Measurements from ENCODE around the gene ISX. TPM values are rescaled to one million over a fixed set of nuclear protein-coding genes. Genes with fewer than 3 reads are reported as not detected.

The ISX gene
- total RNA-seq, 1 donor from 2014 or later: not detected

DNA sequence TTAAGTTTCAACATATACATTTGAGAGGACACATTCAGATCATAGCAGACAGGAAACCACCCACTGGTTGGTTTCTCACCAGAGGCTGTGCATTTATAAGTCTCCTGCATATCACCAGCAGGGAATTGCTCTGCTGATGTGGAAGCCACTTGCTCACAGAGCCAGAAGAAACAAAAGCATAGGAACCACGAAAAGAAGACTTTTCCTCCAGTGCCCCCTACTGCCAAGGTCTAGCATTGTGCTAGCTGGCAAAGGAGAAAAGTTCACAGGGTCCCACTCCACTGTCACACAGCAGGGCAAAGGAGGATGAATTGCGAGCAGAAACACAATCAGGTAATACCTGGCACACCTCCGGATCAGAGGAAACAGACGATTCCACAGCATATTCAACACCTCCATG, 28.9 kb upstream of the ISX start:
- DNase-seq (ENCODE audit: low read depth): no peak
- Histone ChIP-seq H3K36me3 (ENCODE audit: control insufficient read depth, insufficient read depth, low read length) (no peaks in the 10 kb centered on the region), H3K4me3 (ENCODE audit: low read depth, low read length) (no peak overlapping the region), H3K27me3 (ENCODE audit: control insufficient read depth, insufficient read depth, low read length) (no peaks in the 10 kb centered on the region)
- no peak for FAIRE-seq
- TF ChIP-seq, protein P1, sequence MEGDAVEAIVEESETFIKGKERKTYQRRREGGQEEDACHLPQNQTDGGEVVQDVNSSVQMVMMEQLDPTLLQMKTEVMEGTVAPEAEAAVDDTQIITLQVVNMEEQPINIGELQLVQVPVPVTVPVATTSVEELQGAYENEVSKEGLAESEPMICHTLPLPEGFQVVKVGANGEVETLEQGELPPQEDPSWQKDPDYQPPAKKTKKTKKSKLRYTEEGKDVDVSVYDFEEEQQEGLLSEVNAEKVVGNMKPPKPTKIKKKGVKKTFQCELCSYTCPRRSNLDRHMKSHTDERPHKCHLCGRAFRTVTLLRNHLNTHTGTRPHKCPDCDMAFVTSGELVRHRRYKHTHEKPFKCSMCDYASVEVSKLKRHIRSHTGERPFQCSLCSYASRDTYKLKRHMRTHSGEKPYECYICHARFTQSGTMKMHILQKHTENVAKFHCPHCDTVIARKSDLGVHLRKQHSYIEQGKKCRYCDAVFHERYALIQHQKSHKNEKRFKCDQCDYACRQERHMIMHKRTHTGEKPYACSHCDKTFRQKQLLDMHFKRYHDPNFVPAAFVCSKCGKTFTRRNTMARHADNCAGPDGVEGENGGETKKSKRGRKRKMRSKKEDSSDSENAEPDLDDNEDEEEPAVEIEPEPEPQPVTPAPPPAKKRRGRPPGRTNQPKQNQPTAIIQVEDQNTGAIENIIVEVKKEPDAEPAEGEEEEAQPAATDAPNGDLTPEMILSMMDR (IDR thresholded peaks at IDR 0.05; ENCODE audit: insufficient read depth, low read length, severe bottlenecking): no peak

DNA sequence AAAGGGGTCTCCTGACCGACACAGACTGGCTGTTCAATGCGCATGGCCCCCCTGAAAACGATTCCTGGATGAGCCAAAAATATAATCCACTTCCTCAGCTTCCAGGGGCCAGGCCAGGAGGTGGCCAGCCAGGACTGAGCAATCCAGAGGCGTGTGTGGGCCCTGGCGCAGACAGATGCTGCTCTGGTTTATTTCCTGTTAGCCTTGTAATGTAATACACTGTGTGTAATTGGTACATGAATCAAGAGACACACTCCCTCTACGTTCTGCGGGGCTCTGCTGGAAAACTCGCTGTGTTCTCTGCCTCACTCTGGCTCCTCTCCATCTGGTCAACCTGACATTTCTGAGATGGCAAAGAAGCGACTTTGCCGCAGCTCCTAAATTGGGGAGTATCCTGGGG, 26.3 kb upstream of the ISX start:
- DNase-seq (ENCODE audit: low read depth): no peak
- Histone ChIP-seq H3K27me3 (ENCODE audit: control insufficient read depth, insufficient read depth, low read length) (no peaks in the 10 kb centered on the region), H3K4me3 (ENCODE audit: low read depth, low read length) (no peak overlapping the region), H3K36me3 (ENCODE audit: control insufficient read depth, insufficient read depth, low read length) (no peaks in the 10 kb centered on the region)
- FAIRE-seq: no peak
- TF ChIP-seq, protein P1 (IDR thresholded peaks at IDR 0.05; ENCODE audit: insufficient read depth, low read length, severe bottlenecking): no peak

DNA sequence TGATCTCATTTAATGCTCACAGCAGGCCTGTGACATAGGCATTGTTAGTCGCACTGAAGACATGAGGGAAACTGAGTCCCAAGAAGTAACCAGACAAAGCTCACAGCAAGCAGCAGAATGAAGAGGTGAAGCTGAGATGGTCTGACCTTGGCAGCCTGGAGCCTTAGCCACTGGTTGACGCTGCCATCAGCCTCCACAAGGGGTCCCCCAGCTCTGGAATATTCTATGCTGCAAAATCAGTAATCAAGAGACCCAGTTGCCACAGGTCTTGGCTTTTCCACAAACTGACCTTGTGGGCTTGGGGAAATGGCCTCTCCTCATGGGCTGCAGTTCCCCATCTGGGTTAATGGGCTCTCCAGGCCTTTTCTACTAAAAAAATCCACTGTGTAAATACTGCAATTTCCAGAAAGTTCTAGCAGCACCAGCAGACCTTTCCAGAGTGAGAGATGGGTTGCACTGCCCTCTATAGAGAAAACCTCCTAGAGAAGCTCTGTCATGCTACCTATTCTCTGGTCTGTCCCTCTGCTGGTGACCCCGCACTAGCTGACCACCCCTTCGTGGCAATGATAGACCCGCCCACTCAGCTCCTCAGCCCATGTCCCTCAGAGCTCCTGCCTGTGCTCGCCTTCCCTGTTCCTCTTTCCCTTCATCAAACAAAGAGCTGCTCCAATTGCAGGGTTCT, 22.6 kb upstream of the ISX start:
- peak; percentile 13 for FAIRE-seq
- Histone ChIP-seq H3K4me3 (ENCODE audit: low read depth, low read length) (no peak overlapping the region), H3K36me3 (ENCODE audit: control insufficient read depth, insufficient read depth, low read length) (no peaks in the 10 kb centered on the region), H3K27me3 (ENCODE audit: control insufficient read depth, insufficient read depth, low read length) (no peaks in the 10 kb centered on the region)
- no peak for DNase-seq (ENCODE audit: low read depth)
- TF ChIP-seq, protein P1 (IDR thresholded peaks at IDR 0.05; ENCODE audit: insufficient read depth, low read length, severe bottlenecking): no peak

DNA sequence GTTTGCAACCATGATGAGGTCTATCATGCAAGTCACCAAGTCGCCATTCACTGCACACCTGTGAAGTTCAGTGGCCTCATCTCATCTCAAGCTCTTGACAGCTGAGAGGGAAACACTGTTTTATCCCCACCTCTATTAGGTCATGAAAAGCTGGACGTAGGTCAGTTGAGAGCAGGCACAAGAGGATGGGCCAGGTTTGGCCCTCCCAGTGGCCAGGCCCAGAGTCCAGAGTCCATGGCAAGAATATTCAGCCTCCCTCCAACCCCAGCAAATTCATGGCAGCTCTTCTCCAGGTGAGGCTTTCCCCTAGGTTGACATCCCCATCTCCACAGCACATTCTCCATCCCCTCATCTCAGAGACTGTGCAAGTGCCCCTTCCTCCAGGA, 22.0 kb upstream of the ISX start:
- FAIRE-seq (no peak), DNase-seq (ENCODE audit: low read depth) (no peak)
- TF ChIP-seq, protein P1 (IDR thresholded peaks at IDR 0.05; ENCODE audit: insufficient read depth, low read length, severe bottlenecking): no peak
- no peaks in the 10 kb centered on the region for H3K27me3 ChIP-seq (ENCODE audit: control insufficient read depth, insufficient read depth, low read length)
- H3K4me3 ChIP-seq (ENCODE audit: low read depth, low read length): no peak overlapping the region
- no peaks in the 10 kb centered on the region for H3K36me3 ChIP-seq (ENCODE audit: control insufficient read depth, insufficient read depth, low read length)

DNA sequence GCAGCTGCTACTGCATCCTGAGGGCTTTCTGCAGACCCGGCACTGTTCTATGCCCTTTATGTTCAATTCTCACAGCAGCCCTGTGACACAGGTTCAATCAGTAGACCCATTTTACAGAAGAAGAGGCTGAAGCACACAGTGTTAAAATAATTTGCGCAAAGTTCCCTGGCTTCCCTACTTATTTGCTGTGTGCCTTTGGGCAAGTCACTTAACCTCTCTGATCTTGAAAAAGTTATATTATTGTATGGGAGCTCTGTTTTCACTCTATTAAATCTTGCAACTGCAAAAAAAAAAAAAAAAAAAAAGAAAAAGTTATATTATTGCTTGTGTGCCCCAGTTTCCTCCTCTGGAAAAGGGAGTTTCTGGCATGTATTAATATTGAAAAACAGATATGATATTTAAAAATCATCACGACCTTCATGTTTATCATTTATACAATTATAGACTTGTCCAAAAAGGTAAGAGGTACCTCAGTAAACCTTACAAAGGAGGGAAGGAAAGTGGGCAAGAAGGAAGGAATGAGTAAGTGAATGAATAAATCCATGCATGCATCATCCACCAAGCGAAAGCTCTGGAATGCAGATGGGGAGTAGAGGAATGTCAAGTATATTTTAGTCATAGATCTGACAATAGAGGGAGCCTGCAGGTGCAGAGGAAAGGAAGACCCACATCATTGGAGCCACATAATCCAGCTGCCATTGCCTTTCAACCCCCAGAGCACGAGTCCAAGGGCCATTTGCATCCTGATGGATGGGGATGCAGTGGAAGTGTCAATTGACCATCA, 21.2 kb upstream of the ISX start:
- DNase-seq (ENCODE audit: low read depth) (no peak), FAIRE-seq (no peak)
- Histone ChIP-seq H3K4me3 (ENCODE audit: low read depth, low read length) (no peak overlapping the region), H3K27me3 (ENCODE audit: control insufficient read depth, insufficient read depth, low read length) (no peaks in the 10 kb centered on the region), H3K36me3 (ENCODE audit: control insufficient read depth, insufficient read depth, low read length) (no peaks in the 10 kb centered on the region)
- TF ChIP-seq, protein P1 (IDR thresholded peaks at IDR 0.05; ENCODE audit: insufficient read depth, low read length, severe bottlenecking): no peak
